Measurements from ENCODE around the gene YBEY. TPM values are rescaled to one million over a fixed set of nuclear protein-coding genes. Genes with fewer than 3 reads are reported as not detected.

Gene YBEY
- total and polyA plus RNA-seq, 9 donors, result 10.7 to 27.9 (median 16.4) TPM

DNA sequence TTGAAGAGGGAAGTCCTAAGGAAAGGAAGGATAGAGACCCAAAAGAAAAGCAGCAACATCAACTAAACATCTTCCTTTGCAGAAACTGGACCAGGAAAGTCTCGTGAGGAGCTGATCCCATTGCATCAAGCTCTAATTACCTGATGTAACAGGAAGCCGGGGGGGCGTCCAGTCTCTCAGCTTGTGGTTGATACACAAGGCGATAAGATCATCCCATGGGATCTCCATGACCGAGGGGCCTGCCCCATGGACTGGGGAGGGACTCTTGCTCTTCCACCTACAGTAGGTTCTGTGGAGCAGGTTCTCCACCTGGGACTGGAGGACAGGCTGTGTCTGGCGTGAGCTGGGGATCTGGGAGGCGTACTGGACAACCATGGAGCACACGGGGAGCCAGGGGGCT lies 42.8 kb upstream of the YBEY start:
- Histone ChIP-seq H3K27ac (no peak overlapping the region), H3K4me3 (no peak overlapping the region), H3K36me3 (no peaks in the 10 kb centered on the region), H3K4me1 (ENCODE audit: insufficient read depth) (no peaks in the 10 kb centered on the region), H3K27me3 (no peaks in the 10 kb centered on the region), H3K9me3 (no peaks in the 10 kb centered on the region)
- intact Hi-C loops (cut with DNase I), result no loop called here
- no peak for DNase-seq
- 88 to 90% (median 89%) methylated on average over 8 of the region's 8 CpGs for WGBS, 3 donors
- TF ChIP-seq, protein P1, sequence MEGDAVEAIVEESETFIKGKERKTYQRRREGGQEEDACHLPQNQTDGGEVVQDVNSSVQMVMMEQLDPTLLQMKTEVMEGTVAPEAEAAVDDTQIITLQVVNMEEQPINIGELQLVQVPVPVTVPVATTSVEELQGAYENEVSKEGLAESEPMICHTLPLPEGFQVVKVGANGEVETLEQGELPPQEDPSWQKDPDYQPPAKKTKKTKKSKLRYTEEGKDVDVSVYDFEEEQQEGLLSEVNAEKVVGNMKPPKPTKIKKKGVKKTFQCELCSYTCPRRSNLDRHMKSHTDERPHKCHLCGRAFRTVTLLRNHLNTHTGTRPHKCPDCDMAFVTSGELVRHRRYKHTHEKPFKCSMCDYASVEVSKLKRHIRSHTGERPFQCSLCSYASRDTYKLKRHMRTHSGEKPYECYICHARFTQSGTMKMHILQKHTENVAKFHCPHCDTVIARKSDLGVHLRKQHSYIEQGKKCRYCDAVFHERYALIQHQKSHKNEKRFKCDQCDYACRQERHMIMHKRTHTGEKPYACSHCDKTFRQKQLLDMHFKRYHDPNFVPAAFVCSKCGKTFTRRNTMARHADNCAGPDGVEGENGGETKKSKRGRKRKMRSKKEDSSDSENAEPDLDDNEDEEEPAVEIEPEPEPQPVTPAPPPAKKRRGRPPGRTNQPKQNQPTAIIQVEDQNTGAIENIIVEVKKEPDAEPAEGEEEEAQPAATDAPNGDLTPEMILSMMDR (IDR thresholded peaks at IDR 0.05), result no peak
- TF ChIP-seq POLR2A (IDR thresholded peaks at IDR 0.05) (no peak), EP300 (IDR thresholded peaks at IDR 0.05) (no peak)

DNA sequence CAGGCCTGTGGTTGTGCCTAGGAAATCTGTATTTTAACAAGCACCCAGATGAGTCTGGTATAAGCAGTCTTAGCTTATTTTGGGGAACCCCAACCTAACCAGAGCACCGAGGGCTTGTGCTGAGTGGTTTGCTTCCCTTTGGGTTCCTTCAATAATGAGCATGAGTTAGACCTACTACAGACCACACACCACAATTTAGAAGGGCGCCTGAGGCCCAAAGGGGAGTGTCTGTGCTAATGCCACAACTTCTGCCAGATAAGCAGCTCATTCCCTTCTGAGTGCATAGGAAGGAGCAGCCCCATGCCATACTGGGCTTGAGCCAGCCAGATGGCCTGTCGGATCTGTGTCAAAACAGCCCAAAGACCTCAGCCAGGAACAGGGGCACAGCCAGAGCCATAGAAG lies 42.2 kb upstream of the YBEY start:
- no peak for DNase-seq
- no peaks in the 10 kb centered on the region for H3K27me3 ChIP-seq
- no peaks in the 10 kb centered on the region for H3K4me1 ChIP-seq (ENCODE audit: insufficient read depth)
- no peak overlapping the region for H3K27ac ChIP-seq
- H3K36me3 ChIP-seq, result no peaks in the 10 kb centered on the region
- intact Hi-C loops (cut with DNase I), result no loop called here
- H3K4me3 ChIP-seq, result no peak overlapping the region
- H3K9me3 ChIP-seq, result no peaks in the 10 kb centered on the region
- WGBS, 3 donors, result 85 to 97% (median 91%) methylated on average over 3 of the region's 3 CpGs
- no peak for TF ChIP-seq POLR2A (IDR thresholded peaks at IDR 0.05)
- TF ChIP-seq, protein P1 (IDR thresholded peaks at IDR 0.05), result no peak
- no peak for TF ChIP-seq EP300 (IDR thresholded peaks at IDR 0.05)

DNA sequence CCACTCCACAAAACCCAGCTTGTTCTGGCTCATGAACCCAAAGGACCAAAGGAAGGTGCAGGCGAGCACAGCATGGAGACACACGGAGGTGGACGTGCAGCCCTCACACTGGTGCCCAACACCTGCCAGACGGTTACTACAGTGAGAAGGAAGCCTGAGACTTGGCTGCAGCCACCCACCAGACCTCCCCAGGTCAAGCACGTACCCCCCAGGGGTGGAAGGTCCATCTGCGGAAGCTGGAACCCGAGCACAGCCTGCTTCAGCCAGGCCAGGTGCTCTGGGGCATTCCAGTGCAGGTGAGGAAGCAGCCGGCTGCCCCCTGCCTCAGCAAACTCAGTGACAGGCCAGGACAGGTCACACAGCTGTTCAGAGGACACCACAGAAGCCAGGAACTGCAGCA lies 41.5 kb upstream of the YBEY start:
- Histone ChIP-seq H3K36me3 (no peaks in the 10 kb centered on the region), H3K4me3 (no peak overlapping the region), H3K27ac (no peak overlapping the region), H3K4me1 (ENCODE audit: insufficient read depth) (no peaks in the 10 kb centered on the region), H3K27me3 (no peaks in the 10 kb centered on the region), H3K9me3 (no peaks in the 10 kb centered on the region)
- no peak for DNase-seq
- 84 to 89% (median 87%) methylated on average over 5 to 8 of the region's 8 CpGs for WGBS, 3 donors
- TF ChIP-seq EP300 (IDR thresholded peaks at IDR 0.05), result no peak
- TF ChIP-seq POLR2A (IDR thresholded peaks at IDR 0.05), result no peak
- TF ChIP-seq, protein P1 (IDR thresholded peaks at IDR 0.05), result no peak
- intact Hi-C loops (cut with DNase I), result no loop called here

DNA sequence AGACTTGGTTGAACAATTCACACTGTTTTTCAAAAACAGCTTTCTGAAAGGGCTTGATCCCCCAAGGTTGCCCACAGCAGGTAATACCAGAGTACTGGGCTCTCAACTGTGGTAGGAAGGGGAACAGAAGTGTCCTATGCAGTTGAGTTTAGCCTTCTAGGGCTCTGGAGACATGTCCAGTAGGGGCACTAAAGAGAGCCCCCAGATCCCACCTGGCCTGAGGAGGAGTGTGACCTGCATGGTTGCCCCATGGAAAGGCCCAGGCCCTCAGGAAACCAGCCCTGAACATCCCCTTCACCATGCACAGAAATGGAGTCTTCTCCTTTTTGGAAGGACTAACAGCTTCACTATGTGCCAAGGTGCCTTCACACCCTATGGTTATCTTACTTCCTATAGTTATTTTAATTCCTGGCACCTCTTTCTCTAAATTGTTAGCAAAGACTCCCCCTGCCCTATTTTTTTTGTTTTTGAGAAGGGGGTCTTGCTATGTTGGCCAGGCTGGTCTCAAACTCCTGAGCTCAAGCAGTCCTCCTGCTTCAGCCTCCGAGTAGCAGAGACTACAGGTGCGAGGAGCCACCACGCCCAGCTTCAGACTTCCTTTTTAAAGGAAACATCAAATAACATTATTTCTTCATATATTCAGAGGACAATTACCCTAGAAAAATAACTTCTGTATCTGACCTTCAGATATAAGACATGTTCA lies 40.8 kb upstream of the YBEY start:
- H3K27me3 ChIP-seq, result no peaks in the 10 kb centered on the region
- H3K4me3 ChIP-seq, result no peak overlapping the region
- H3K9me3 ChIP-seq, result no peaks in the 10 kb centered on the region
- no peaks in the 10 kb centered on the region for H3K36me3 ChIP-seq
- WGBS, 3 donors, result 77 to 93% (median 83%) methylated on average over 3 of the region's 3 CpGs
- intact Hi-C loops (cut with DNase I), result no loop called here
- H3K4me1 ChIP-seq (ENCODE audit: insufficient read depth), result no peaks in the 10 kb centered on the region
- TF ChIP-seq, protein P1 (IDR thresholded peaks at IDR 0.05), result no peak
- TF ChIP-seq POLR2A (IDR thresholded peaks at IDR 0.05) (no peak), EP300 (IDR thresholded peaks at IDR 0.05) (no peak)
- no peak for DNase-seq
- no peak overlapping the region for H3K27ac ChIP-seq

Measured in ovary (tissue), 9 donors.